Mesenteric fat pad (tissue), 1 donor: ENCODE results near the gene TMEM175. TPM values are rescaled to one million over a fixed set of nuclear protein-coding genes. Genes with fewer than 3 reads are reported as not detected.
"Not testable (repeated sequence)": the region's sequence is repeated elsewhere in the genome, so short reads cannot be mapped to it uniquely, and the experiment has no call there.

ENCODE experiments used
- DNase-seq: peaks from one replicate; pipeline ENCODE4 v3.0.0-alpha.2; 2020; ENCODE audit warnings: low spot score
- total RNA-seq: library from RNA; stranded (reverse); fragmentation: NEBNext Ultra II Directional; extraction: Animal tissue kit (Norgen Biotek cat#: 25700); gene quantifications from one replicate; pipeline ENCODE4 v1.2.1, GENCODE V29; 2021
- donor health status: DM: yes; HTN: yes; CAD: no.

TMEM175 gene
- total RNA-seq, 1 donor from 2014 or later = 27.7 TPM

DNA sequence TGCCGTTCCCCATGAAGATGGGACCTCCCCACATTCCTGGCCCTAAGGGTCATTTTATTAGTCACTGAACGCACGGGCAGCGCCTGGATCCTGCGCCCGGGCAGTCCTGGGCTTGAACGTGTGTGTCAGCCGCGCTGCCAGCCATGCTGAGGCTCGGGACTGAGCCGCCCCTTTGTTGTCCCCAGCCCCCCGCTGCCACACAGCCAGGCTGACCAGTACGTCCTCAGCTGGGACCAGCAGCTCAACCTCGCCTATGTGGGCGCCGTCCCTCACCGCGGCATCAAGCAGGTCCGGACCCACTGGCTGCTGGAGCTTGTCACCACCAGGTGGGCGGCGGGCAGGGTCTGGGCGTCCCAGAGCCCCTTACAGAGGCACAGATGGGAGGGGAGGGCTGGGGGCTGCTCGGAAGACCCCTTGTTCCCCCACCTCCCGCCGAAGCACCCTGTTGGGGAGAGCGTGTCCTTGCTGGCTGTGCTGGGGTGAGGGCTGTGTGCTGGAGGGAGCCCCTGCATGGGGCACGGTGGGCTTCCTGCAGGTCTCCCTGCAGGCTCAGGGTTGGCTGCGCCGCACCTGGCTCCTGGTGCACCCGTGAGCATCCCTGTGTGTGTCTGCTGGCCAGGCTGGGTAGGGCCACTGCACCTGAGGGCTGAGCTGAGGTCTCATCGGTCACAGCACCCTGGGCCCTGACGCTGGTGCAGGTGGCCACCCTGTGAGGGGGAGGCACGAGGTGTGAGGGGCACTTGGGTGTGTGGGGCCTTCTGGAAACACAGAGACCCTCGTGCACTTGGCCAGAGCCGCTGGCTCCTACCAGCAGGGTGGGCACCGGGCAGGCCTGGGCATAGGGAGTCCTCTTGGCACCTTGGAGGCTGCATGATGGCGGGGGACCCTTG, 55.6 kb downstream of the TMEM175 start:
- no peak for DNase-seq

DNA sequence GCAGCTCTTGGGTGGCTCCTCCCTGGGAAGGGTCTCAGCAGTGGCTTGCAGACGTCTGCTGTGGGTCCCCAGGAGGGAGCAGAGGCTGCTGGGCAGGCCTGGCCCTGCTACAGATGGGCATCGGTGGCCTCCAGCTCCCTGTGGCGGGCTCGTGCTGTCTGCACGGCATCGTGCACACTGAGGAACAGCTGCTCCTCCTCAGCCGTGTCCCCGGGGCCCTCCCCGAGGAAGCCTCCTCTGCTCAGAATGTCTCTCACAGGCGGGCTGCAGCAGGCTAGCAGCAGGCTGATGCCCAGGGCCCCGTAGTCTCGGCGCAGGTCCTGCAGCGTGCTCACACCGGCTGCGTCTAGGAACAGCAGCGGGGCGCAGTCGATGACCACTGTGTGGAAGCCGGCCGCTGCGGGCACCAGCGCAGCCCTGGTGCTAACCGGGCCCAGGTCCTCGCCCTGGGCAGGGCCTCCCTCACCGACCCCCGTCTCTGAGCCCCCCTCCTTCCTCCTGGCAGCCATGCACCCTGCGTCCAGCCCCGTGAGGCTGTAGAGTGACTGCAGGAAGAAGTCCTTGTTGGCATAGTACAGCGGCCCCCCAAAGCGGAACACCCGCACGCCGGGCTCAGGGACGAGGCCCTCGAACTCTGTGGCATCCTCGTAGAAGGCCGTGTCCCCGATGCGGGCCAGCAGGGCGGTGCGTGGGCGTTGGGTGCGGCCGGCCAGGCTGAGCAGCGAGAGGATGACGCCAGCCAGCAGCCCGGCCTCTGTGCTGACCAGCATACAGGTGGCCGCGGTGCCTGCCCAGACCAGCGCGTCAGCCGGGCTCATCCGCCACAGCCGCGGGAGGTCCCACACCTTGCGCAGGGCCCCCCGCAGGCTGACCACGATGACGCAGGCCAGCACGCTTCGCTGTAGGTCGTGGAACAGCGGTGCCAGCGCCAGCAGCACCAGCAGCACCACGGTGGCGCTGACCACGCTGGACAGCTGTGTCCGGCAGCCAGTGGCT, 56.8 kb downstream of the TMEM175 start:
- DNase-seq = no peak

DNA sequence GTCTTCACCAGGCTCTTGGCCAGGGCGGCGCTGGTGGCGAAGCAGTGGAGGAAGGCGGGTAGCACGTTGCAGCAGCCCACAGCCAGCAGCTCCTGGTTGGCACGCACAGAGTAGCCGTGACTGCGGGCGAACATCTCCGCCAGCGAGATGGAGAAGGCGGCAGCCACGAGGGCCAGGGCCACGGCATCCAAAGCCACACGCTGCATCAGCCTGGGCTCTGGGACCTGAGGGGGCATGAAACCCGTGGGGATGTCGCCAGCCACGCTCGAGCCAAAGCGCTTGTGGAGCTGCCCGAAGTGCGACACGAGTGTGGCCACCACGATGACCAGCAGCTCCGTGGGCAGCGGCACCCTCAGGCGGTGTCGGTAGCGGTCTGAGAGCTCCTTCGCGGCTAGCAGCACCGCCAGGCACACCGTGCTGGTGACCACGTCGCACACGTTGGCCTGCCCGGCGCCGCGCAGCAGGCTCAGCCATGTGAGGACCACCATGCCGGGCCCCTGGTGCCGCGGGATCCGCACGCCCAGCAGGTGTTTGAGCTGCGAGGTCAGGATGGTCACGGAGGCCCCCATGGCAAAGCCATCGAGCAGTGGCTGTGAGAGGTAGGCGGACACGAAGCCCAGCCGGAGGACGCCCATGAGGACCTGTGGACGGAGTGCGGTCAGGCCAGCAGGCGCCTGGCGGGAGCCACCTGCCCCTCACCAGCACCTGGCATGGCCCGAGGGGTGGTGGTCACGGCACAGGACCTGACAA, 57.6 kb downstream of the TMEM175 start:
- no peak for DNase-seq

DNA sequence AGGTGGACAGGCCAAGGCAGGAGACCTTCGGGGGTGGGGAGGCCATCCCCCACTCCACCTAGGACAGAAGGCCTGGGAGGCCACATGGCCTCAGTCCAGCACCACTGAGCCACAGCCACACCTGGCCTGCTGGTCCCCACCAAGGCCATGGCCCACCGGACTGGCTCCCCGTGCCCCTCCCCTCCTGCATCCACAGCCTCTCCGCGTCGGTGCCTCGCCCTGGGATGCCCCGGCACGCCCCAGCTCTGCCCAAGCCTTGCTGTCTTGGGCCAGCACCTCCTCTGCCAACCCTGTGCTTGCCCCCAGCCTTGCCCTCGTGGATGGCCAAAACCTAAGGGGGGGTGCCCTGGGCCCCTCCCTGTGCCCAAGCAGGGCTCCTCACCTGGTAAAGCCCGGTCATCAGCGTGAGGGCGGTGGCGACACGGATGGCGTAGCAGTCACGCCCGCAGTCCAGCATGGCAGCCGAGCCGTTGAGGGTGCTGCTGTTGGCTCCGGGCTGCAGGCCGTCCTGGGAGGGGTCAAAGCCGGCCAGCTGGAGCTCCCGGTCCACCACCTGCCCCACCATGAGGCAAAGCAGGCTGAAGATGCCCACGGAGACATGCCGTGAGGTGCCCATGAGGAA, 58.6 kb downstream of the TMEM175 start:
- DNase-seq = no peak

DNA sequence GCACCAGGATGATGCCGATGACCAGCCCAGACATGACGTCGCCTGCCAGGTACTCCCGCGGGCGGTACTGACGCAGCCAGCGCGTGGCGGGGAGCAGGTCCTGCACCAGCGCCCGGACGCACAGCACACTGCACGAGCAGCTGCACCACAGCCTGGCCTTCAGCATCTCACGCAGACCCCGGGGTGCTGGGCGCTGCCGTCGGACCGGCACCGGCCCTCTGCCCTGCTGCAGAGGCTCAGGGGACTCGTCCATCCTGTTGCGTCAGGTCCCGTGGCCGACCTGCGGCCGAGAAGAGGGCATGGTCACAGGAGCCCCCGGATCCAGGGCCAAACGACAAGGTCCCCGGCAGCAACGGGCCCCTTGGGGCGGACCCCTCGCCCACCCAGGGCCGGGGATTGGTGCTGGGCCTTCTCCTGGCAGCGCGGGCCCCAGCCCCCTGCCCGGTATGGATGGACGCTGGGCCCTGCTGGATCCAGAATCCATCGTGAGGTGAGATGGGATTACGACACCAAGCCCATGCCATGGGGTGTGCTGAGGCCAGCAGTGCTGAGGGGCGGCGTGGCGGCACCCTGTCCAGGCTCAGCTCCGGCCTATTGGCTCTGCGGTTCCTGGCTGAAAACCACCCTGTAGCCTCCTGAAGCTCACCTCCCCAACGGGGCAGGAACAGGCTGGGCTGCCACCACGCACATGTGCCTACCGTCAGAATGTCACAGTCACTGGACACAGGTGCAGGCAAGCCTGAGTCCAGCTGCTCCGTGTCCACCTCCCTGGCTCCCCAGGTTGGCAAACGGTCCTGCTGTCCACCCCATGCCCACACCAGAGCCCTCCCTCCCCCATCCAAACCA, 59.4 kb downstream of the TMEM175 start:
- DNase-seq = no peak

DNA sequence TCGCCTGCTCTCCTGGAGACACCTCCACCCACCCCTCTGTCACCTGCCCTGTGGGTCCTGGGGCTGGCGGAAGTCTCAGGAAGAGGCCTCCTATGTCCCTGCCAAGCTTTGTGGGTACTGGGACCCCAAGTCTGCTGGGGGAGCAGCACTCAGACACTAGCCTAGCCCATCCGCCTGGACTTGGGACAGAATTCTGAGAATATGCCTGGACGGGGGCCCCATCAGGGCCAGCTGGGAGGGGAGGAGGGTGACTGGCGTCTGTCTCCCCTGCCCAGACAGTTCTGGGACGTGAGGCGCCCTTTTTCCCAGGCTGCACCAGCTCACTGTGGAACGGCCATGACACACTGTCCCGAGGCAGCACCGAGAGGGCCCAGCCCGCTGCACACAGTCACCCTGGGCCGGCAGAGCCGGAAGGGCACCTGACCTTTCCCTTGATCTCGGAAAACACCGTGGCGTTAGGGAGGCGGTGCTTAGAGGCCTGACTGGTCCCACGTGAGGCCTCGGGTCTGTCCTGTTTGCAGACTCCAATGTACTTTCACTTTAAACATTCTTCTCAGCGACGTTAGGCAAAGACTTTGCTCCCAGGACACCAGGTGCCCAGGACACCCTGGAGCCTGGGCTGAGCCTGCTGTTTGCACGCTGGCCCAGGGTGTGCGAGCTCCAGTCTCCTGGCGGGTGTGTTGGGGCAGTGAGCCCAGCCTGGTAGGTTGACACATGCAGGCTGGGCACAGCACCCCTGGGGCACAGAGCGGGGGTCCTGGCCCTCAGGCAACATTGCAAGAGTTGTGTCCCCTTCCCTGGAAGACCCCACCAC, 60.2 kb downstream of the TMEM175 start:
- no peak for DNase-seq

DNA sequence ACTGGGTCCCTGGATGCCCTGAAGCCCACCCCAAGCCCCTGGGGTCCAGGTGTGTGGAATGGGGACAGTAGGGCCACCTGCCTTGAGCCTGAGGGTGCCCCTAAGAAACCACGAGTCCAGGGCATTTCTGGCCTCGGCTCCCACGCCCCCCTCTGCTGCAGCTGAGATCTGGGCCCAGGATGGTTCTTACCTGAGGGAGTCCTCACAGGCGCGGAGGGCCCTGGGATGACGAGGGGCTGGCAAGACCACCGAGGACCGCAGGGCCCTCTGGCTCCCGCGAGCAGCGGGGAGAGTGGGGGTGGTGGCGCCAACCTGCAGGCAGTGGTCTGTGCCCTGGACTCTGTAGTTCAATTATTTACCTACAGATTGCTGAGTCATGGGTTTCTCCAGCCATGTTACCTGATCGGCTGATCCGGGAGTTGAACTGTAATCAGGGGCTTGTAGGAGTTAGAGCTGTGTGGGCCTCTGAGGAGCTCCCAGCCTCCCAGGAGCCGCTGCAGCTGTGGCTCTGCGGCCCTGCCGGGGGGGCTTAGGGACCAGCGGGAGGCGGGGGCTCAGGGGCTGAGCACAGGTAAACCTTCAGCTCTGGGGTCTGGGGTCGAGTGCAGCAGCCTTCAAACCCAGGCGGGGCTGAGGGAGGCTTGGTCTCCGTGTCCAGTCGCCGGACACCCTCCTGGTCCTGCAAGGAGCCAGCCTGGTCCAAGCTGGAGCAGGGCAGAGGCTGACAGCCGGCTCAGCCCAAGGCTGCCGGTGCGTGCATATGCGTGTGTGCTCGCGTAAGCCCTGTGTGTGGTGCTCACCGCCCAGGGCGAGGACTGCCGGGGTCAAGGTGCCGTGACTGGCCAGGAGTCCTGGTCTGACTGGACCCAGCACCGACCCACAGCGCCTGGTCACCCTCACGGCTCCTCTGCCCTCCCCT, 61.1 kb downstream of the TMEM175 start, which contains the start of gene SLC26A1:
Gene SLC26A1 (minus strand): TSS at position 294 of the 919 bp plus-strand sequence. CDS start 1,701 bp downstream, outside the sequence.
- no peak for DNase-seq

DNA sequence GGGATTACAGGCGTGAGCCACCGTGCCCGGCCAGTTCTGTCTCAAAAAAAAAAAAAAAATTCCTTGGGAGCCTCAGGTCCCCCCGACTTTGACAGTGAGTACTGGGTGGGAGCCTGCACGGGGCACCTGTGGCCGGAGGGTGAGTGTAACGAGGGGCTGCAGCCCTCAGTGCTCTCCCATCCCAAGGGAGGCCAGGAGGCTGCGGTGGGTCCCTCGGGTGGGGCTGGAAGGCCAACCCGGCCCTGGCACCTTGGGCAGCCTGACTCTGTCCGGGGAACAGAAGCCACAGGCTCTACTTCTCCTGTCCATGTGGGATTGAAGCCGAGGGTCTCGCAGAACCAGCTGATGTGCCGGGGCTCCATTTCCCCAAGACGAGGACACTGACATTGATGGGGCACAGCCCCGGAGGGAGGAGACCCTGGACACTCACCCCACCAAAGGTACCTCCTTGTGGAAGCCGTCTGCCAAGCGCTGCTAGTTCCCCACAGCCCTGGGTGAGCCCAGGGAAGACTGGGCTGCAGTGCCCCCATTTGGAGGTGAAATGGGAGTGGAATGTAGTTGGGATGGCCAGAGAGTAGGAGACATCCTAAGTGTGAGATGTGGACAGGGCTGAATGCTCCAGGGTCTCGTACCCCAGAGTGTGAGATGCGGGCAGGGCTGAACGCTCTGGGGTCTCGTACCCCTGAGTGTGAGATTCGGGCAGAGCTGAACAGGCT, 63.2 kb downstream of the TMEM175 start:
- no peak for DNase-seq

DNA sequence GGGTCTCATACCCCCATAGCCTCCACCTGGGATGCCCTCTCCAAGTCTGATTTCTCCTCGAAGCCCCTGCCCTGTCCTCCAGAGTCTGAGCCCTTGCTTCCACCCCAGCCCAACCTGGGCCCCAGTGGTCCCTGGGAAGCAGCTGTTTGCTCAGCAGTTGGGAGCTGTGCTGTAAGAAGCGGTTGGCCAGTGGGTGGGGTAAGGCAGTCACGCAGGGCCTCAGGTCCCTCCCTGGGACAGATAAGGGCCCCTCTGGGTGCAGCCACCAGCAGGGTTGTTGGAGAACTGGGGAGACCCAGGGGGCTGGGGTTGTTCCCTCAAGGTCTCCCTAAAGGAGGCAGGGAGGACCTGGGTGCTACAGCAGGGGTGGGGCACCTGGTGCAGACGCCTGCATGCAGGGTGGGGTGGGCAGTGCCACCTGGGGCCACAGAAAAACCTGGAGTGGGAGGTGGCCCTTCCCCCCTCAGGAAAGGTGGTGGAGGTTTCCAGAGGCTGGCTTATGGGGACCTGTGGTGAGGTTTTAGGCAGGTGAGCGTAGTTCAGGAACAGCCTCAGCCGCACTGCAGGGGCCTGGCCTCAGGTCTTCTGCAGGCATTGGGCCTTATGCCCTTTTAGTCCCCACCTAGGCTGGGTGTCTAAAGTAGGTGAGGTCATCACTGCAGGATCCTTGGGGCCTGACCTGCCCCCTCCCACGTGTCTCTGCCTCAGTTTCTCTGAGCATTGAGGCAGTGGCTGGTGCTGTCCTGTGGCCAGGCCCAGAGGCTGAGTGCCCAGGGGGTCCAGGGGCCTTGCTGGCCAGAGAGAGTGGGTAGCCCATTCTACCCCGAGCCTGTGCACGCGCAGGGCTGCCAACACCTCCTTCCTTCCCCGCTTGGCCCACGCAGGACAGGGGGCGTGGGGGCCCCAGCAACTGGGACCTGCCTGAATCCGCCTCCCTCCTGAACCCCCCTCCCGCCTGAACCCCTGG, 64.1 kb downstream of the TMEM175 start:
- no peak for DNase-seq

DNA sequence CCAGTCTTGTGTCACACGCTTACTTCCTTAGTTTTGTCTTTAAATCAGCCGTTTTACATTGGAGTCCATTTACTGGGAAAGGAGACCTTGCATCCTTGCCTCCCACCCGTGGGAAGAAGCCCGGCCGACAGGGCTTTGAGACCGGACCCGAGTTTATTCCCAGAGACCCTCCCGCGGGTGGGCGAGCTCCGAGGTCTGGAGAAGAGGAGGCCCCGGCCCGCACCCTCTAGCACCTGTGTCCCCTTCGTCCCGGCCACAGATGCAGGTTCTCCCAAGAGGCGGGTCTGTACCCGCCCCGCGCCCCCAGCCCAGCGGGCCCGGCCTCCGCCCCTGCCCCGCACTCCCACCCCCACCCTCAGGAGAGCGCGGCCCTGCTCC, 64.7 kb downstream of the TMEM175 start:
- DNase-seq = no peak

DNA sequence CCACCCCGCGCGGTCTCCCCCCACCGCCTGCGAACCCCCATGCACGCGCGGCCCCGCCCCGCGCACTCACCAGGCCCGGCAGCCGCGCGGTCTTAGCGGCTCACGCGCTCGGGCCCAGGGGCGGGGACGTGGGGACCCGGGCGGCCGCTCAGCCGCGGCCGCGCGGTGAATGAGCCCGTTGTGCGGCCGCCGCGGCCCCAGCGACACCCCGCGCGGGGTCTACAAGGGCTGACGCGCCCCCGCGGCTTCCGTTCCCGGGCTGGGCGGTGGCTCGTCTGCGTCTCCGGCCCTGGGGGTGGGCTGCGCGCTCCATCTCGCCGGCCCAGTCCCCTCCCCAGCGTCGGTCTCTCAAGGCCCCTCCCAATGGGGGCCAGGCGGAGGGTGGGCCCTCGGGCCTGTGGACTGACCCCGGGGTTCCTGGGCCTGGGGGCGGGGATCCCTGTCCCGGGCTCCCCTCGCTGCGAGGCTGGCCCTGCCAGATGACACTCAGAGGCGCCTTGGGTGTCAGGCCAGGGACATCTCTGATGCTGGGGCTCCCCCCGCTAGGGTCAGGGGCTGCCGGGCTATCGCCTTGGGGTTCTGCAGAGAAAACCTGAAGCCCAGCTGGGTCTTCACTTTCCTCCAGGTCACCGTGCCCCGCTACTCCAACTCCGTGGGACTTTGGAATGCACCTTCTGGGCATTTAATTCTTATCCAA, 65.3 kb downstream of the TMEM175 start:
- DNase-seq = no peak

DNA sequence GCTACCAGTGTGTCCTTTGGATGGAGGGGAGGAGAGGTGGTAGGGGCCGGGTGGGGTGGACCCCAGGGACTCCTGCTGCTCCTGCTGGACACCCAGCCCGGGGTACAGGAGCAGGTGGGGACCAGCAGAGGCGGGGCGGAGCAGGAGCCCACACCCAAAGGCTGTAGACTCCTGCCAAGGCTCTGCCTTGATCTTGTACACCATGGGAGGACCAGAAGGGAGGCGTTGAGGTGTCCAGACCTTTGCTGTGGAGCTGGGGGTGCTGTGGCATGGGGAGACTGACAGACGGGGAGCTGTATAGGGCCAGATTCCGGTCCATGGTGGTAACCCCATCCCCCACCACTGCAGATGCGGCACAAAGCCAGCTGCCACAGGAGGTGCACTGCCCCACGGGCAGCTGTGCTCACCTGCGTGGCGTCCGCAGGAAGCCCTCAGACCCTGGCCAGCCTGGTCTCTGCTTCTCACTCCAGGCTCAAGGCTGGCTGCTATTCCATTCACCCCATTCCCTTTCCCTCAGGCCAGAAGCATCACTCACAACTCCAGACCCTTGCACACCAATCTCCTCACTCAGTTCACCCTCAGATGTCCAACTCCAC, 65.9 kb downstream of the TMEM175 start:
- DNase-seq = no peak

DNA sequence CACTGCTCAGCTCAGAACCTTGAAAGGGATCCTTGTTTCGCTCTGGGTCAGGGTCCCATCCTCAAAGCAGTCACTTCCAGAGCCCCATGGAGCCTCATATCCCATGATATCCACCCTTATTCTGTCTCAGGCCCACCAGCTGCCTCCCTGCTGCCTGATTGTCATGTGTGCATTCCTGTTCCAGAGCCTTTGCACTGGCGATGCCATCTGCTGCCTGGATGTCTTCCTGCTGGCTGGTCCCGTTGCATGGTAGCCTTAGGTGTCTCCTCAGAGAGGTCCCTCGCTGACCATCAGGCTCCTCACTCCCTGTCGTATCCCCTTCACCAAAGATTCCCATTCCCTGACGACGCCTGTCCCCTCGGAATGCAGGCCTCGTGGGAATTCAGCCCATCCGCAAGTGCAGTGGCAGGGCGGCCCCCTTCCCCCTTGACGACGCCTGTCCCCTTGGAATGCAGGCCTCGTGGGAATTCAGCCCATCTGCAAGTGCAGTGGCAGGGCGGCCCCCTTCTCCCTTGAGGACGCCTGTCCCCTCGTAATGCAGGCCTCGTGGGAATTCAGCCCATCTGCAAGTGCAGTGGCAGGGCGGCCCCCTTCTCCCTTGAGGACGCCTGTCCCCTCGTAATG, 67.1 kb downstream of the TMEM175 start:
- DNase-seq = not testable (repeated sequence)

DNA sequence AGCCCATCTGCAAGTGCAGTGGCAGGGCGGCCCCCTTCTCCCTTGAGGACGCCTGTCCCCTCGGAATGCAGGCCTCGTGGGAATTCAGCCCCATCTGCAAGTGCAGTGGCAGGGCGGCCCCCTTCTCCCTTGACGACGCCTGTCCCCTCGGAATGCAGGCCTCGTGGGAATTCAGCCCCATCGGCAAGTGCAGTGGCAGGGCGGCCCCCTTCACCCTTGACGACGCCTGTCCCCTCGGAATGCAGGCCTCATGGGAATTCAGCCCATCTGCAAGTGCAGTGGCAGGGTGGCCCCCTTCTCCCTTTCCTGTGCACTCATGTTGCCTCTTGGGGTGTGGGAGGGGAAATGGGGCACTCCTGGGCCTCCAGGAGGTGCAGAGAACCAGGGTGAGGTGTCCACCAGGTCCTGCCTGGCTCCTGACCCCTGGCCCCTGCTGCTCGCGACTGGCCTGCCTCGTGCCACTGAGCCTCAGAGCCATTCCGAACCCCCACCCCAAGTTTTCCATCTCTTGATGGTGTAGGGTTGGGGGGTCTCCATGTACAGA, 67.7 kb downstream of the TMEM175 start:
- no peak for DNase-seq
